ENCODE data around the gene SPTBN4.

DNA sequence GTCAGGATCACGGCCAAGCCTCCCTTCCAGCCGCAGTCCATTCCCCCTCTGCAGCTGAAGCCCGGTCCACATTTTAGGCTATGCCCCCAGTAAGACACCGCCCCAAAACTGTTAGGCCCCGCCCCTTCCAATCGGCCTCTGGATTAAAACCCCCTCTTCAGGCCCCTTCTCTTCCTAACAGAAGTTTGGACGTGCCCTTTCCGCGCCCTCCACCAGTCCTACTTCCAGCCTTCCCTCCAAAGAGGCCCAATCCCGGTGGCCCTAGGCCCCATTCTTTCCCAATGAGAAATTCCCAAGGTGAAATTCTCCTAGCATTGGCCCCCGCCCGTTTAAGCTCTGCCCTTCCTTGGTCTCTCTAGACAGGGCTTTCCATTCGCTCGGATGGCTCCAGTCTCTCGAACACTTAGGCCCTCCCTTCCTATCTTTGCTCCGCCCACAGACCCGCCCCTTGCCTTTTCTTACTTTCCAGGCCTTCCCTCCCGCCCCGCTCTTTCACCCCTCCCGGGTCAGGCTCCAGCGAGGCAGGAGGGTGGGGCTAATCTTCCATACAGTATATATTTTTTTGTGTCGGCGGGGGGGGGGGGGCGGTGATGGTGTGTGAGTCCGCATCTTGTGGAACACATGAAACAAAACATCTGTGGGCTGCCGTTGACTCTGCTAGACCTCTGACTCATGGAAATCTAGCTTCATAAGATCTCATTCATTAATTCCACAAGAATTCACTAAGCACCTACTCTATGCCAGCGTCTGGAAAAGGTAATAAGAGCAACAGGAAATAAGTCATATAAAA lies 148.0 kb downstream of the SPTBN4 start:
- TF ChIP-seq CTCF (conservative IDR thresholded peaks at IDR 0.05 in 1 of 2, IDR thresholded peaks at IDR 0.05 in 1 of 2; ENCODE audit: extremely low read depth in 1 of 2, insufficient read depth in 1 of 2, low read depth in 1 of 2, low read length in 2 of 2) (no peak), EZH2 (IDR thresholded peaks at IDR 0.05; ENCODE audit: borderline replicate concordance, low read length) (no peak)
